Transverse colon (tissue), 4 donors: ENCODE measurements around the gene THAP4.

Experiments used
- CTCF ChIP-seq, 5 experiments: fragments of 200-600 bp in 3 of 5; fragments of 450-650 bp in 2 of 5; sonication (generic) in 3 of 5; IDR thresholded peaks; 1 replicate in 2 of 5; 2 replicates in 3 of 5; pipeline ENCODE4 v1.5.1; 2016 to 2017; ENCODE audit warnings: antibody characterized with exemption in 5 of 5, inconsistent platforms in 3 of 5, mild to moderate bottlenecking in 2 of 5, moderate library complexity in 1 of 5
- EP300 ChIP-seq: sonication (generic); formaldehyde crosslinking; IDR thresholded peaks from one replicate; pipeline ENCODE4 v1.6.1; 2017; ENCODE audit warnings: antibody characterized with exemption, low read depth
- POLR2A ChIP-seq: fragments of 450-650 bp; IDR thresholded peaks from one replicate; pipeline ENCODE4 v1.6.1; 2016; ENCODE audit warnings: antibody characterized with exemption, mild to moderate bottlenecking, moderate library complexity
- POLR2AphosphoS5 ChIP-seq, 3 donors: sonication (generic); formaldehyde crosslinking; IDR thresholded peaks; one replicate each; pipeline ENCODE4 v1.6.1; 2016; ENCODE audit warnings: antibody characterized with exemption in 3 of 3

DNA sequence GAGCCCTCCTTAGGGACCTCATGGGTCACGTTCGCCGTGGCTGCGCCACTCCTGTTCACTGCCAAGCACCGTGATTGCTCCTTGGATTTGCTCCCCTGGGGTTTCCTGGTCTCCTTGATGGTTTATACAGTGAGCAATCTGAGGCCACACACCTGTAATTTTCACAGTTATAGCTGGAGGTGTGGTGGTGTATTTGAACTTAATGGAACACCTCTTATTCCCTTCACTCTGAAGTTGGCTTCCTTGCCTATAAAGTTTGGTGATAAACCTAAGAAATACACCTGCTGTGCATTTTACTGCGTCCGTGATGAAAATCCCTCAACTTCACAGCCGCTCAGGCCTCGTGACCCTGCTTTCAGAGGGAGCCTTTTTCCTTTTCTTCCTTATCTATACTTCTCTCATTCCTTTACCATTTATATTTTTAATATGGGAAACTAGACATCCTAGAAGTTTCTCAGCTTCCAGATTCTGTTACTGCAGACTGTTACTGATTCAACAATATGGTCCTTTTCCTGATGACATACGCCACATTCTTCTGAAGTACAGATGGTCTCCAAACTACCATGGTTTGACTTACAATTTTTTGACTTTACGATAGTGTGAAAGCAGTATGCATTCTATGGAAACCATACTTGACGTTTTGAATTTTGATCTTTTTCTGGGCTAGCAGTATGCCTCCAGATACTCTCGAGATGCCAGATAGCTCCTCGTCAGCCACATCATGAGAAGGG, 9.1 kb upstream of the THAP4 start:
- no peak for TF ChIP-seq CTCF (IDR thresholded peaks at IDR 0.05)
- no peak for TF ChIP-seq POLR2A
- TF ChIP-seq POLR2AphosphoS5 (IDR thresholded peaks at IDR 0.05) = no peak
- TF ChIP-seq EP300 = no peak
